ENCODE data around the gene CYP4F3.

- TF ChIP-seq EP300 (IDR thresholded peaks at IDR 0.05) (no peak), POLR2A (IDR thresholded peaks at IDR 0.05; ENCODE audit: low read depth) (no peak), CTCF (IDR thresholded peaks at IDR 0.05) (no peak), POLR2AphosphoS5 (IDR thresholded peaks at IDR 0.05) (no peak)
These were observed 28.4 kb upstream of the CYP4F3 start for GRCh38 chr19:15612342-15612741.

All from esophagus muscularis mucosa (tissue), 4 donors.